ENCODE results near the gene GRID1.

- TF ChIP-seq, protein P1, sequence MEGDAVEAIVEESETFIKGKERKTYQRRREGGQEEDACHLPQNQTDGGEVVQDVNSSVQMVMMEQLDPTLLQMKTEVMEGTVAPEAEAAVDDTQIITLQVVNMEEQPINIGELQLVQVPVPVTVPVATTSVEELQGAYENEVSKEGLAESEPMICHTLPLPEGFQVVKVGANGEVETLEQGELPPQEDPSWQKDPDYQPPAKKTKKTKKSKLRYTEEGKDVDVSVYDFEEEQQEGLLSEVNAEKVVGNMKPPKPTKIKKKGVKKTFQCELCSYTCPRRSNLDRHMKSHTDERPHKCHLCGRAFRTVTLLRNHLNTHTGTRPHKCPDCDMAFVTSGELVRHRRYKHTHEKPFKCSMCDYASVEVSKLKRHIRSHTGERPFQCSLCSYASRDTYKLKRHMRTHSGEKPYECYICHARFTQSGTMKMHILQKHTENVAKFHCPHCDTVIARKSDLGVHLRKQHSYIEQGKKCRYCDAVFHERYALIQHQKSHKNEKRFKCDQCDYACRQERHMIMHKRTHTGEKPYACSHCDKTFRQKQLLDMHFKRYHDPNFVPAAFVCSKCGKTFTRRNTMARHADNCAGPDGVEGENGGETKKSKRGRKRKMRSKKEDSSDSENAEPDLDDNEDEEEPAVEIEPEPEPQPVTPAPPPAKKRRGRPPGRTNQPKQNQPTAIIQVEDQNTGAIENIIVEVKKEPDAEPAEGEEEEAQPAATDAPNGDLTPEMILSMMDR (IDR thresholded peaks at IDR 0.05): no peak
- TF ChIP-seq POLR2A (IDR thresholded peaks at IDR 0.05): no peak
- TF ChIP-seq POLR2AphosphoS5 (IDR thresholded peaks at IDR 0.05): no peak
Observed at GRCh38 chr10:86047588-86047987, 319.0 kb downstream of the GRID1 start.
